ENCODE measurements around the gene C17orf107.

DNA sequence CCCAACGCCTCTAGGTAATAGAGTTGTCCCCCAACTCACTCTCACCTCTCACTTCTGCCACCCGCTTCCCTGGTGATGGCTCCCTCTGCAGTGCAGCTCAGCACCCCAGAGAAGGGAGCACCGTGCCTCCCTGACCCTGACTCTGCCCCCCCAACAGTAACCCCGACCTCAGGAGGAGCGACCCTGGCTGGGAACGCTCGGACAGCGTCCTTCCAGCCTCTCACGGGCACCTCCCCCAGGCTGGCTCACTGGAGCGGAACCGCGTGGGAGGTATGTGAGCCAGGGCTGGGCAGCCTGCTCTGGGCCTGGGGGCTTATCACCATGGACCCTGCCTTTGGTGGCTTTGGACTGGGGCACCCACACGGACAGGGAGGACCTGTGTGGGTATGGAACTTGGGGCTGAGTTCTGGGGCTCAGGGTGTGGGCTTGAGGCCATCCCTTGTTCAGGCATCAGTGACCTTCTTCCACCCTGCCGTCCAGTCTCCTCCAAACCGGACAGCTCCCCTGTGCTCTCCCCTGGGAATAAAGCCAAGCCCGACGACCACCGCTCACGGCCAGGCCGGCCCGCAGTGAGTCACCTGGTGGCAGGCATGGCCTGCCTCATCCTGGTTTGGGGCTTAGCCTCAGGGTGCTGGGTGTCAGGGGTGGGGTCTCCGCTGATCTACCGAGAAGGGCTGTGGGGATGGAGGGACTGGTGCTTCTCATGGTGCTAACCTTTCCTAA, 6.7 kb upstream of the C17orf107 start:
- no peak for TF ChIP-seq POLR2A (IDR thresholded peaks at IDR 0.05)
- TF ChIP-seq CTCF (IDR thresholded peaks at IDR 0.05): no peak
- no peak for TF ChIP-seq EP300 (IDR thresholded peaks at IDR 0.05)
